Neural cell (in vitro differentiated cells): ENCODE results near the gene ACO2. TPM values are rescaled to one million over a fixed set of nuclear protein-coding genes. Genes with fewer than 3 reads are reported as not detected.
"Not testable (repeated sequence)": the region's sequence is repeated elsewhere in the genome, so short reads cannot be mapped to it uniquely, and the experiment has no call there.

Experiments used
- H2AFZ ChIP-seq: fragments of 200-600, 300-800 bp; sonication (generic), shearing (Covaris generic); 2 replicates; pipeline ENCODE4 v1.6.0; 2014; ENCODE audit warnings: low read depth, mild to moderate bottlenecking, antibody characterized with exemption, low read length, moderate library complexity
- H3F3A ChIP-seq: fragments of 200-600 bp; shearing (Covaris generic); 2 replicates; pipeline ENCODE4 v1.6.1; 2016; ENCODE audit warnings: mild to moderate bottlenecking, moderate library complexity, mixed read lengths, antibody characterized with exemption, low read length; ENCODE audit not compliant: insufficient read depth, poor library complexity, severe bottlenecking
- H3K27ac ChIP-seq: fragments of 200-600, 300-800 bp; sonication (generic), shearing (Covaris generic); 2 replicates; pipeline ENCODE4 v1.5.1; 2014; ENCODE audit warnings: mild to moderate bottlenecking, low read length, moderate library complexity
- H3K27me3 ChIP-seq: fragments of 300-800, 200-600 bp; sonication (generic), shearing (Covaris generic); 2 replicates; pipeline ENCODE4 v1.6.0; 2014; ENCODE audit warnings: mild to moderate bottlenecking, low read depth, low read length, moderate library complexity; ENCODE audit not compliant: insufficient read depth
- H3K36me3 ChIP-seq: fragments of 300-800, 200-600 bp; sonication (generic), shearing (Covaris generic); 2 replicates; pipeline ENCODE4 v1.5.1; 2014; ENCODE audit warnings: mild to moderate bottlenecking, antibody characterized with exemption, low read length, moderate library complexity; ENCODE audit not compliant: insufficient read depth
- H3K4me2 ChIP-seq: fragments of 300-800, 200-600 bp; sonication (generic), shearing (Covaris generic); 2 replicates; pipeline ENCODE4 v1.6.0; 2014; ENCODE audit warnings: mild to moderate bottlenecking, low read length
- H3K4me3 ChIP-seq: fragments of 300-800, 200-600 bp; sonication (generic), shearing (Covaris generic); 2 replicates; pipeline ENCODE4 v1.5.1; 2014; ENCODE audit warnings: mild to moderate bottlenecking, low read length, moderate library complexity
- H3K79me2 ChIP-seq: fragments of 200-600 bp; shearing (Covaris generic); replicated peaks from 2 replicates; pipeline ENCODE4 v1.6.0; 2014; ENCODE audit warnings: mild to moderate bottlenecking, low read length, moderate library complexity; ENCODE audit not compliant: insufficient read depth
- H3K9ac ChIP-seq: fragments of 300-800, 200-600 bp; sonication (generic), shearing (Covaris generic); 2 replicates; pipeline ENCODE4 v1.6.1; 2016; ENCODE audit warnings: mild to moderate bottlenecking, low read length, mixed read lengths
- H3K9me2 ChIP-seq: fragments of 200-600 bp; shearing (Covaris generic); 2 replicates; pipeline ENCODE4 v1.6.1; 2016; ENCODE audit warnings: mild to moderate bottlenecking, low read length, mixed read lengths; ENCODE audit not compliant: insufficient read depth
- H3K9me3 ChIP-seq: fragments of 200-600, 300-800 bp; sonication (generic), shearing (Covaris generic); 2 replicates; pipeline ENCODE4 v1.6.1; 2016; ENCODE audit warnings: mild to moderate bottlenecking, mixed run types, low read length, moderate library complexity, mixed read lengths
- H4K20me1 ChIP-seq: fragments of 200-600 bp; shearing (Covaris generic); 2 replicates; pipeline ENCODE4 v1.6.1; 2016; ENCODE audit warnings: mild to moderate bottlenecking, mixed run types; ENCODE audit not compliant: insufficient read depth
- CTCF ChIP-seq: fragments of 450-650 bp; IDR thresholded peaks from 2 replicates; pipeline ENCODE4 v1.5.1; 2014; ENCODE audit warnings: antibody characterized with exemption, mild to moderate bottlenecking, moderate library complexity; ENCODE audit not compliant: poor library complexity, severe bottlenecking
- EP300 ChIP-seq: fragments of 450-650 bp; conservative IDR thresholded peaks from 2 replicates; pipeline ENCODE4 v1.6.1; 2014; ENCODE audit warnings: antibody characterized with exemption, mild to moderate bottlenecking, moderate library complexity; ENCODE audit not compliant: poor library complexity, severe bottlenecking
- EZH2 ChIP-seq: fragments of 200-600, 300-800 bp; shearing (Covaris generic), sonication (generic); IDR thresholded peaks from 2 replicates; pipeline ENCODE4 v1.6.1; 2014; ENCODE audit warnings: antibody characterized with exemption, low read length, borderline replicate concordance, mild to moderate bottlenecking; ENCODE audit not compliant: insufficient read depth, poor library complexity, severe bottlenecking
- MXI1 ChIP-seq: fragments of 450-650 bp; conservative IDR thresholded peaks from 2 replicates; pipeline ENCODE4 v1.6.1; 2014; ENCODE audit warnings: antibody characterized with exemption, mild to moderate bottlenecking; ENCODE audit not compliant: poor library complexity, severe bottlenecking
- POLR2AphosphoS5 ChIP-seq: IDR thresholded peaks from 2 replicates; pipeline ENCODE4 v1.6.1; 2012
- RAD21 ChIP-seq: fragments of 450-650 bp; conservative IDR thresholded peaks from 2 replicates; pipeline ENCODE4 v1.6.1; 2014; ENCODE audit warnings: antibody characterized with exemption, mild to moderate bottlenecking, moderate library complexity
- REST ChIP-seq: IDR thresholded peaks from 2 replicates; pipeline ENCODE4 v1.6.1; 2012; ENCODE audit warnings: borderline replicate concordance
- SMC3 ChIP-seq: fragments of 450-650 bp; conservative IDR thresholded peaks from 2 replicates; pipeline ENCODE4 v1.6.1; 2014; ENCODE audit warnings: antibody characterized with exemption, mild to moderate bottlenecking, moderate library complexity; ENCODE audit not compliant: poor library complexity
- TAF1 ChIP-seq: IDR thresholded peaks from 2 replicates; pipeline ENCODE4 v1.6.1; 2012; ENCODE audit warnings: low read depth
- polyA plus RNA-seq: library from polyadenylated mRNA; depleted of rRNA; stranded (reverse); fragments of >200 nt; gene quantifications from 2 replicates; pipeline ENCODE4 v1.2.3, GENCODE V29; 2014

The ACO2 gene
- polyA plus RNA-seq, 1 donor from 2014 or later, result 72.3 TPM

DNA sequence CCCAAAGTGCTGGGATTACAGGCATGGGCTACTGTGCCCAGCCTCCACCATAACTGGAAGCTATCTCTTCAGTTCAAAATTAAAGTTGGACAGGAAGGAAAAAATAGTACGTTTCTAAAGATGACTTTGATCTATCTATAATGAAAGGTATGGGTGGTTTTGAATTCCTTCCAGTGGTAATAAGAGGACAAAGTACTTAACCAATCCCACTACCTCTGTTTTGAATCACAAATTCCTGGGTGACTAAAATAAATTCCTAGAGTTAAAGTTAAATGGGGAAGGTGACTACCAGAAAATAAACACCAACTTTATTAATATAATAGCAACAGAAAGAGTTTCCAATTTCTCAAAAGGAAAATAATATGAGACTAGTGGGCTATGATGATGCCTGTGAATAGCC is 9.5 kb upstream of the ACO2 start:
- no peaks in the 10 kb centered on the region for H3K79me2 ChIP-seq
- H3K4me2 ChIP-seq, result no peak overlapping the region
- TF ChIP-seq RAD21 (no peak), REST (no peak), TAF1 (no peak), EZH2 (no peak), CTCF (no peak), MXI1 (no peak), EP300 (no peak), POLR2AphosphoS5 (no peak), SMC3 (no peak)
- H3K9me2 ChIP-seq, result no peaks in the 10 kb centered on the region
- H2AFZ ChIP-seq, result no peak overlapping the region
- no peaks in the 10 kb centered on the region for H3K36me3 ChIP-seq
- H3K9ac ChIP-seq, result no peak overlapping the region
- H3K4me3 ChIP-seq, result no peak overlapping the region
- no peaks in the 10 kb centered on the region for H3K27me3 ChIP-seq
- H3K27ac ChIP-seq, result no peak overlapping the region
- no peaks in the 10 kb centered on the region for H4K20me1 ChIP-seq
- H3F3A ChIP-seq, result no peaks in the 10 kb centered on the region
- no peaks in the 10 kb centered on the region for H3K9me3 ChIP-seq

DNA sequence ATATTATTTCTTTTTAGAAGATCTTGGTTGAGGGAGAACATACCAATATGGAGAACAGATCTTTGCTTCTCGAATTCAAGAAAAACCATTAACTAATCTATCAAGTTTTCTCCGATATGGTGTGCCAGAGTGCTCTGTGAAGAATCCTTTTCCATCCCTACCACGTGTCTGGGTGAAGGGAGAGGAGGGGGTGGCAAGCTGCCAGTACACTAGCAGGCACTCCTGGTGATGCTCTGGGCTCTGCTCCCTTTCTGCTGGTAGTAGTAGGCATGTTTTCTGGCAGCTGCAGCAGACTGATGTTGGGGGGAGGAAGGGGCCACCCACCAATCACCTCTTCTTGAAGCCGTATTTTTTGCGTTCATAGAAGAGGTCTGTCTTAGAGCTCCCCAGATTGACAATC is 8.8 kb upstream of the ACO2 start:
- H3K9me3 ChIP-seq, H3K27ac ChIP-seq, H3K4me2 ChIP-seq, H3K9ac ChIP-seq, H3K36me3 ChIP-seq, H3F3A ChIP-seq, H3K79me2 ChIP-seq, H2AFZ ChIP-seq, H4K20me1 ChIP-seq, H3K9me2 ChIP-seq, H3K4me3 ChIP-seq, H3K27me3 ChIP-seq: not testable (repeated sequence)

GRCh38 chr22:41461901-41462300 is 7.0 kb upstream of the ACO2 start:
- H3K9ac ChIP-seq, result no peak overlapping the region
- H3K36me3 ChIP-seq, result no peaks in the 10 kb centered on the region
- H3K27ac ChIP-seq, result no peak overlapping the region
- H3K27me3 ChIP-seq, result no peaks in the 10 kb centered on the region
- TF ChIP-seq CTCF (no peak), REST (no peak)
- no peaks in the 10 kb centered on the region for H3K9me2 ChIP-seq
- H3K4me2 ChIP-seq, result no peak overlapping the region
- no peaks in the 10 kb centered on the region for H4K20me1 ChIP-seq
- no peak overlapping the region for H3K4me3 ChIP-seq
- H3F3A ChIP-seq, result no peaks in the 10 kb centered on the region
- H3K79me2 ChIP-seq, result peaks cover 6% of the 10 kb centered on the region
- H3K9me3 ChIP-seq, result no peaks in the 10 kb centered on the region
- no peak overlapping the region for H2AFZ ChIP-seq
